Tibial nerve (tissue), 4 donors: Measurements from ENCODE around the gene ILF3. TPM values are rescaled to one million over a fixed set of nuclear protein-coding genes. Genes with fewer than 3 reads are reported as not detected.
"Not testable (repeated sequence)": the region's sequence is repeated elsewhere in the genome, so short reads cannot be mapped to it uniquely, and the experiment has no call there.

Source experiments
- DNase-seq, 2 donors: peaks; one replicate each; pipeline ENCODE4 v3.0.0-alpha.2; 2019; ENCODE audit warnings: low spot score in 2 of 2
- H3K27ac ChIP-seq, 4 donors: fragments of 200-600 bp; sonication (generic) in 3 of 4; one replicate each; pipeline ENCODE4 v1.5.1; 2017 to 2019; ENCODE audit warnings: mild to moderate bottlenecking in 1 of 4
- H3K27me3 ChIP-seq, 2 donors: fragments of 200-600 bp; sonication (generic) in 1 of 2; one replicate each; pipeline versions ENCODE4 v1.5.1 to v1.6.0; 2017 to 2019
- H3K36me3 ChIP-seq, 3 donors: fragments of 200-600 bp; sonication (generic); one replicate each; pipeline ENCODE4 v1.5.1; 2018 to 2019
- H3K4me1 ChIP-seq, 4 donors: fragments of 200-600 bp; sonication (generic) in 3 of 4; one replicate each; pipeline ENCODE4 v1.5.1; 2017 to 2019
- H3K4me3 ChIP-seq, 4 donors: fragments of 200-600 bp; sonication (generic) in 3 of 4; one replicate each; pipeline ENCODE4 v1.5.1; 2017 to 2019; ENCODE audit warnings: mild to moderate bottlenecking in 1 of 4, moderate library complexity in 1 of 4
- H3K9me3 ChIP-seq, 4 donors: fragments of 200-600 bp; sonication (generic) in 3 of 4; one replicate each; pipeline ENCODE4 v1.5.1; 2017 to 2019
- CTCF ChIP-seq, 5 experiments: fragments of 200-600 bp in 3 of 5; fragments of 450-650 bp in 2 of 5; sonication (generic) in 3 of 5; IDR thresholded peaks; one replicate each; pipeline ENCODE4 v1.5.1; 2016 to 2019; ENCODE audit warnings: antibody characterized with exemption in 5 of 5, mild to moderate bottlenecking in 3 of 5, moderate library complexity in 2 of 5
- EP300 ChIP-seq, 2 donors: sonication (generic); formaldehyde crosslinking; IDR thresholded peaks; one replicate each; pipeline ENCODE4 v1.6.1; 2017; ENCODE audit warnings: antibody characterized with exemption in 2 of 2, mild to moderate bottlenecking in 1 of 2
- POLR2A ChIP-seq, 2 donors: fragments of 450-650 bp; IDR thresholded peaks; one replicate each; pipeline ENCODE4 v1.6.1; 2017; ENCODE audit warnings: antibody characterized with exemption in 2 of 2, mild to moderate bottlenecking in 2 of 2, moderate library complexity in 2 of 2
- WGBS, 2 donors: methylation state at CpG; one replicate each; pipeline ENCODE4 v1.1.5; 2018; 5-methylcytosine and 5-hydroxymethylcytosine counted together
- total RNA-seq, 4 donors: library from RNA; depleted of rRNA; stranded (reverse); fragments of >200 nt; gene quantifications; one replicate each; pipeline ENCODE4 v1.1.0, GENCODE V29; 2016

The ILF3 gene
- total RNA-seq, 4 donors from 2014 or later: 109 to 166 (median 127) TPM

DNA sequence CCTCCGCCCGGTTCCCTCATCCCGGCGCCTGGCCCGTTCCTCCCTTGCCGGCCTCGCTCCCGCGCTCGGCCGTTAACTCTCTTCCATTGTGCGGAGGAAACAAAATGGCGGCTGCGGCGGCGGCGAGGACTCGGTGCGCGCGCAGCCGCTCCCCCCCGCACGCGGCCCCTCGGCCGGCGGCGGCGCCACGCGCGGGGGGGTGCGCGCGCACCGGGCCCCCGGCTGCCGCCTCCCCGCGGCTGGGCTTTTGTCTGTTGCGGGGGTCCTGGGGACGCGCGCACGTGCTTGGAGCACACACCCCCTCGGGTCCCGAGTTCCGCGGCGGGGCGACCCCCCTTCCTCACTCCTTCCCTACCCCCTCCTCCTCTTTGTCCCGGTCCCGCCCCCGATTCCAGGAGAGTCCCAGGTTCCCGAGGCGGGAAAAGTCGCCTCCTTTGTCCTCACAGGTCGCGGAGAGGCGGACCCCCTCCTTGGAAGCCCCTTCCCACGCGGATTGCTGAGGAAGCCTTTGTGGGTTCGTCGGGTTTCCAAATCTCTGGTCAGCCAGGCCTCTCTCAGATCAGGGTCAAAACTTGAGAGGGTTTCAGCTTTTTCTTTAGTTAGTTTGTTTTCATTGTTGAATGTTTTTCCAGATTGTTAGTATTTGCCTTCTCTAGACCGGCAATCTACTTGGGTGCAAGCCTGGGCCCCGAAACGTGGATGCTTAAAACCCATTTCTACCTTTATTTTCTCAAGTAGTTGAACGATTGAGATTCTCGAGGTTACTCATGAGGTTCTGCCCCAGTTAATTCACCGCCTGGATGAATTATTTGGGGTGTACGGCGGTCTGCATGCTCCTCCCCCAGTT, 687 bp downstream of the ILF3 start:
- H3K27me3 ChIP-seq: no peaks in the 10 kb centered on the region
- H3K4me1 ChIP-seq: peaks cover 0 to 64% (median 23%) of the 10 kb centered on the region in 4 donors
- WGBS, 2 donors: 0 to 1% methylated on average over 33 to 70 of the region's 73 CpGs
- no peak for DNase-seq
- H3K9me3 ChIP-seq: no peaks in the 10 kb centered on the region
- H3K36me3 ChIP-seq: peaks cover 0 to 17% (median 0%) of the 10 kb centered on the region in 3 donors
- TF ChIP-seq EP300 (IDR thresholded peaks at IDR 0.05): no peak
- no peak for TF ChIP-seq CTCF (IDR thresholded peaks at IDR 0.05)
- TF ChIP-seq POLR2A (IDR thresholded peaks at IDR 0.05): no peak
- peak overlapping the region; percentile 84 to 100 (median 92) for H3K4me3 ChIP-seq
- H3K27ac ChIP-seq: peak overlapping the region; percentile 92 to 98 (median 96)

DNA sequence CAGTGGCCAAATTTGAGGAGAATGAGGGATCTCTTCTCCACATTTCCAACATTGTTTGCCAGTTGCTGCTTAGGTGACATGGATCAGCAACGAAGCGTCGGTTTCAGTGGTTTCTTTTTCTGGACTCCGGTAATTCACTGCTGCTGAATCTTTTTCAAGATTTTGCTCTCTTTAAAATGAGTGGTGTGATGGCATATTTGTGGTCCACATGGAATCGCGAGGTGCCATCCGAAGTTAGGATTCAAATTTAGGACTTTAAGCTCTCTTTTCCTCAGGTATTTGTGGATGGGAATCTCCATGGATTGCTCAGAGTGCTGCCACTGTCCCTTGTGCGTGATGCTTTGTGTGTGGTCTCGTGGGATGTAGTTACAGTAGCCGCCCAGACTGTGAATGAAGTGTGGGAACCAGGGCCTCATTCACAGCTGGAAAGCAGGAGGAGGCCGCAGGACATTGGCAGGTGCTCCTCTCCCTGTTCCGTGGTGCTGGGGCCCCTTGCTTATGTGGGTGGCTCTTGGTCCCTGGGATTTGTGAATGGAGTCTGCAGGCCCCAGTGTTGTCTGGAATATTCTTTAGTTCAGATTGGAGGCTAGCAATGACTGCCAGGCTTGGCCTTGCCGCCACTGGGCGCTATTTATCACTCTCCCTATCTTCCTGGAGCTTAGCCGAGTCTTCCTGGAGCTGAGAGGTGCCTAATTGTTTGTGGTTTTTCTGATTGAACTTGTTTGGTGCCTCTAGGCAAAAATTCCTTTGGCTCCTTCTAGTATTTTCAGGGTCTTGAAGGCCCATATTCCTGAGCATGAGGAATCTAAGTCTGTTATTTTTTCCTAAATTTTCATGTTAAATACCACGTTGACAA, 1.5 kb downstream of the ILF3 start:
- Histone ChIP-seq H3K4me1 (peaks cover 0 to 72% (median 28%) of the 10 kb centered on the region in 4 donors), H3K9me3 (no peaks in the 10 kb centered on the region), H3K4me3 (peak overlapping the region; percentile 84 to 100 (median 92)), H3K27me3 (no peaks in the 10 kb centered on the region), H3K27ac (peak overlapping the region; percentile 59 to 98 (median 88)), H3K36me3 (peaks cover 0 to 23% (median 0%) of the 10 kb centered on the region in 3 donors)
- DNase-seq: no peak
- TF ChIP-seq EP300 (IDR thresholded peaks at IDR 0.05) (no peak), POLR2A (IDR thresholded peaks at IDR 0.05) (no peak), CTCF (IDR thresholded peaks at IDR 0.05) (no peak)
- 3 to 6% methylated on average over 16 of the region's 16 CpGs for WGBS, 2 donors

- TF ChIP-seq EP300 (IDR thresholded peaks at IDR 0.05) (no peak), POLR2A (IDR thresholded peaks at IDR 0.05) (no peak), CTCF (IDR thresholded peaks at IDR 0.05) (no peak)
- Histone ChIP-seq H3K9me3 (no peaks in the 10 kb centered on the region), H3K4me3 (no peak overlapping the region), H3K4me1 (peaks cover 0 to 95% (median 47%) of the 10 kb centered on the region in 4 donors), H3K27me3 (no peaks in the 10 kb centered on the region), H3K36me3 (peaks cover 0 to 13% (median 0%) of the 10 kb centered on the region in 3 donors), H3K27ac (no peak overlapping the region)
- no peak for DNase-seq
- WGBS, 2 donors: 74 to 75% methylated on average over 5 of the region's 5 CpGs
These were observed 6.2 kb downstream of the ILF3 start for GRCh38 chr19:10660346-10660745.

DNA sequence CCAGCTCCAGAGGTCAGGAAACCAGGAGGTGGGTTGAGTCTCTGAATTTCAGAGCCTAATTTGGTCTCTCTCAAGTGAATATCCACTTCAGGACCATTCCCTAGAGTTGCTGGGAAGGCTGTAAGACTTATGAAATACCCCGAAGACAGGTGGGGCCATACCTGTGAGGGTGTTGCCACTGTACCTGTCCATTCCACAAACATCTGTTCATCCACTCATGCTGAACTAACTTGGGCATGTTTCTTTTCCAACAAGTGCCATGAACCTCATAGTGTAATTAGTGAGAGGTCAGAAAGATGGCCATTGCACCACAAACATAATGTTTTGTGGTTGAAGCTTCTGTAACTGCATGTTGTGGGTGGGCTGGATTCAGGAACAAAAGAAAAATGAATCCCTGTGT, 7.8 kb downstream of the ILF3 start:
- 75 to 92% methylated on average over 1 of the region's 1 CpG for WGBS, 2 donors
- H3K27me3 ChIP-seq: no peaks in the 10 kb centered on the region
- peaks cover 0 to 93% (median 36%) of the 10 kb centered on the region in 4 donors for H3K4me1 ChIP-seq
- no peak for TF ChIP-seq EP300 (IDR thresholded peaks at IDR 0.05)
- no peaks in the 10 kb centered on the region for H3K9me3 ChIP-seq
- H3K36me3 ChIP-seq: peaks cover 0 to 17% (median 0%) of the 10 kb centered on the region in 3 donors
- H3K4me3 ChIP-seq: no peak overlapping the region
- peak overlapping the region in 1 of 4 donors; percentile 9 for H3K27ac ChIP-seq
- no peak for DNase-seq

GRCh38 chr19:10662384-10663251, 8.5 kb downstream of the ILF3 start:
- TF ChIP-seq CTCF (IDR thresholded peaks at IDR 0.05): no peak
- no peak for TF ChIP-seq POLR2A (IDR thresholded peaks at IDR 0.05)
- TF ChIP-seq EP300 (IDR thresholded peaks at IDR 0.05): no peak
- H3K27ac ChIP-seq: peak overlapping the region in 2 of 4 donors; percentile 9 to 36
- no peak for DNase-seq

DNA sequence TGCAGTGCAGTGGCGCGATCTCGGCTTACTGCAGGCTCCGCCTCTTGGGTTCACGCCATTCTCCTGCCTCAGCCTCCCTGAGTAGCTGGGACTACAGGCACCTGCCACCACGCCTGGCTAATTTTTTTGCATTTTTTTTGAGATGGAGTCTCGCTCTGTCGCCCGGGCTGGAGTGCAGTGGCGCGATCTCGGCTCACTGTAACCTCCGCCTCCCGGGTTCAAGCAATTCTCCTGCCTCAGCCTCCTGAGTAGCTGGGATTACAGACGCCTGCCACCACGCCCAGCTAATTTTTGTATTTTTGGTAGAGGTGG, 9.1 kb downstream of the ILF3 start:
- not testable (repeated sequence) for H3K4me3 ChIP-seq, DNase-seq, H3K27me3 ChIP-seq, H3K9me3 ChIP-seq
- peaks cover 0 to 91% (median 36%) of the 10 kb centered on the region in 4 donors for H3K4me1 ChIP-seq
- peaks cover 0 to 15% (median 0%) of the 10 kb centered on the region in 3 donors for H3K36me3 ChIP-seq
- H3K27ac ChIP-seq: peak overlapping the region in 1 of 4 donors; percentile 36
- 83 to 88% methylated on average over 16 of the region's 16 CpGs for WGBS, 2 donors

More at GRCh38 chr19:10662384-10663251, 8.5 kb downstream of the ILF3 start:
- no peak overlapping the region for H3K4me3 ChIP-seq
- H3K36me3 ChIP-seq: peaks cover 0 to 18% (median 0%) of the 10 kb centered on the region in 3 donors
- no peaks in the 10 kb centered on the region for H3K27me3 ChIP-seq
- peaks cover 0 to 91% (median 36%) of the 10 kb centered on the region in 4 donors for H3K4me1 ChIP-seq
- H3K9me3 ChIP-seq: no peaks in the 10 kb centered on the region
- WGBS, 2 donors: 42 to 44% methylated on average over 14 of the region's 14 CpGs
